Measurements from ENCODE around the gene NPLOC4. TPM values are rescaled to one million over a fixed set of nuclear protein-coding genes. Genes with fewer than 3 reads are reported as not detected.

Gene NPLOC4
- total and polyA plus RNA-seq, 2 of the 8 experiments (the other 6 are each of a cell fraction or from before 2014, with no cell fraction given), result 70.7 to 92.7 TPM

DNA sequence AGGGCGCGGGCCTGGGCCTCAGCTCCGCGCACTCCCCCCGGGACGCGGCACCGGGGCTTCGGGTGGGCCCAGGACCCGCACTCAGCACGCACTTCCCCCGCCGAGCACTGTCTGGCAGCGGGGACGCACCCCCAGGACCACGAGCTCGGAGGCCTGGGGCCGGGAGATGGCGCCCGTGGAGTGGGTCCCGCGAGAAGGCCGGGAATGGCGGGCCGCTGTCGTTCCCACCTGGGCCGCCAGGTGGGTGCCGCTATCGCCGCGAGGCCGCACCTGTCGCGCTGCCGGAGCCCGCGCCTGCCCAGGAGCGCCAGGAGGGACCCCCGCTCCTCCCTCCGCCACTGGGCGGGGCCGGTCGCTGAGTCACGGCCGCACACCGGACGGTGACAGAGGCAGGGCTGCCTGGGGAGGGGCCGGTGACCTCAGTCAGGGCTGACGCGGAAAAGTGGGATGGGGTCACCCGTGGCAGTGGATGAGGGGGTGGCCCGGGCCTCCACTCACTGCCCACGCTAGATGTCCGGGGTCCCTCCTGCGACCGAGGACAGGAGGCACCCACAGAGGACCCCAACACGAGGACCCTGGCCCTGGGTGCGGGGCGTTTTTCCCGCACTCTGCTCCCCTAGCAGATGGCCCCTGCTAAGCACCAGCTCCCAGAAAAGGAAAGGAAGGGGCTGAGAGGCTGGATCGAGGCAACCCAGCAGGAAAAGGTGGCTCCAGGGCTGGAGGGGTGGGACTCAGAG, 117.5 kb downstream of the NPLOC4 start:
- DNase-seq (ENCODE audit: low read depth in 1 of 2, low spot score in 2 of 2) (peak in 1 of 2 experiments; percentile 69), FAIRE-seq (no peak)
- Histone ChIP-seq H3K9me3 (ENCODE audit: insufficient read depth in 2 of 2, low read depth in 1 of 2, low read length in 1 of 2) (no peaks in the 10 kb centered on the region), H2AK5ac (ENCODE audit: low read depth, low read length) (no peak overlapping the region), H3K14ac (ENCODE audit: insufficient read length) (no peak overlapping the region), H4K8ac (ENCODE audit: extremely low read depth, insufficient read depth, low read length) (peak overlapping the region; percentile 76), H3K4me1 (replicated peaks in 1 of 4; ENCODE audit: control insufficient read depth in 3 of 4, insufficient read depth in 4 of 4, low read length in 3 of 4) (peaks cover 0 to 54% (median 30%) of the 10 kb centered on the region in 4 experiments; a peak in 6 of 7 replicates), H4K91ac (replicated peaks; ENCODE audit: insufficient read length, low read length) (peak overlapping the region; percentile 65), H2AFZ (ENCODE audit: low read length) (peak overlapping the region; percentile 17; the same call in 1 of the 2 replicates), H2BK20ac (ENCODE audit: low read length) (no peak overlapping the region), H4K5ac (ENCODE audit: insufficient read length, low read depth, low read length) (no peak overlapping the region), H3K56ac (replicated peaks; ENCODE audit: insufficient read length, low read depth, low read length) (no peak overlapping the region), H2BK15ac (ENCODE audit: low read length) (peak overlapping the region; percentile 72; the same call in 1 of the 2 replicates), H3K9ac (replicated peaks in 1 of 4; ENCODE audit: extremely low read depth in 1 of 4, low read depth in 3 of 4, low read length in 3 of 4) (peak overlapping the region in 2 of 4 experiments; percentile 13 to 32; a peak in 1 of 7 replicates), H3K27ac (ENCODE audit: low read depth, low read length) (no peak overlapping the region), H2BK5ac (ENCODE audit: low read depth, low read length) (peak overlapping the region; percentile 16; the same call in 1 of the 2 replicates), H3K79me2 (ENCODE audit: control insufficient read depth in 1 of 2, insufficient read depth in 2 of 2, low read length in 2 of 2) (peaks cover 0 to 13% of the 10 kb centered on the region in 2 experiments; a peak in 2 of 4 replicates), H3K79me1 (ENCODE audit: low read depth, low read length) (0 out of 2 replicates have a peak, but pooled peaks cover 5% of the 10 kb centered on the region), H3K23me2 (ENCODE audit: low read depth, low read length) (peaks cover 17% of the 10 kb centered on the region; the same call in 1 of the 2 replicates), H3K4ac (replicated peaks; ENCODE audit: insufficient read length, low read depth, low read length) (no peak overlapping the region), H3K4me3 (ENCODE audit: extremely low read depth in 1 of 4, insufficient read depth in 2 of 4, low read depth in 3 of 4, low read length in 4 of 4) (peak overlapping the region; percentile 43 to 73 (median 46)), H3K23ac (ENCODE audit: insufficient read length) (no peak overlapping the region), H3K4me2 (ENCODE audit: insufficient read depth in 1 of 2, low read depth in 2 of 2, low read length in 2 of 2) (peak overlapping the region; percentile 74 to 95), H3K18ac (ENCODE audit: extremely low read depth, low read length) (peak overlapping the region; percentile 78), H3K36me3 (ENCODE audit: control insufficient read depth in 2 of 4, insufficient read depth in 4 of 4, low read length in 3 of 4) (no peaks in the 10 kb centered on the region), H2BK12ac (ENCODE audit: low read depth, low read length) (0 out of 2 replicates have a peak overlapping the region, but pooled peaks have one; percentile 39), H3K27me3 (replicated peaks in 1 of 4; ENCODE audit: control insufficient read depth in 3 of 4, extremely low read depth in 1 of 4, insufficient read depth in 3 of 4, low read length in 3 of 4) (peaks cover 0 to 43% (median 27%) of the 10 kb centered on the region in 4 experiments; a peak in 5 of 7 replicates), H2BK120ac (replicated peaks; ENCODE audit: low read depth, low read length) (no peak overlapping the region), H4K20me1 (replicated peaks in 1 of 2; ENCODE audit: control insufficient read depth in 1 of 2, insufficient read depth in 2 of 2, low read length in 2 of 2) (peaks cover 2 to 11% of the 10 kb centered on the region in 2 experiments)
- ChIA-PET CTCF (ENCODE audit: partially characterized antibody) (interaction anchor here (0.7 to 5.2 kb wide), 13 partner anchors 11 to 228 kb away, joined by 3 to 33 read pairs (median 4); no protein-coding TSS in a partner anchor), POLR2A (ENCODE audit: partially characterized antibody) (interaction anchor here (1.0 to 30.5 kb wide), 10 partner anchors 10 to 277 kb away, joined by 3 to 1004 read pairs (median 8); partner anchors contain the start of genes ACTG1, FAAP100 and FSCN2)
- 8% methylated on average over 42 of the region's 61 CpGs; no CpG with 5 or more reads in 1 of the 2 experiments for WGBS, 2 experiments (ENCODE audit: extremely low coverage in 1 of 2, insufficient coverage in 1 of 2, insufficient read length in 1 of 2, insufficient replicate concordance in 2 of 2, low coverage in 1 of 2, low lambda C conversion rate in 2 of 2, missing lambda C conversion rate in 1 of 2)
- TF ChIP-seq HDAC2 (IDR thresholded peaks at IDR 0.05; ENCODE audit: borderline replicate concordance in 1 of 2, low read depth in 2 of 2, low read length in 2 of 2) (no peak; a peak in 1 of 4 replicates), EGR1 (IDR thresholded peaks at IDR 0.05; ENCODE audit: borderline replicate concordance, low read depth, low read length) (no peak), TAF7 (optimal IDR thresholded peaks at IDR 0.05; ENCODE audit: borderline replicate concordance, low read depth, low read length) (no peak), POLR2AphosphoS5 (IDR thresholded peaks at IDR 0.05; ENCODE audit: low read depth, low read length) (no peak), BACH1 (IDR thresholded peaks at IDR 0.05; ENCODE audit: low read length) (peak; percentile 69), JUN (IDR thresholded peaks at IDR 0.05; ENCODE audit: low read depth, low read length) (no peak), SIX5 (IDR thresholded peaks at IDR 0.05; ENCODE audit: low read depth, low read length) (no peak), KDM4A (IDR thresholded peaks at IDR 0.05; ENCODE audit: low read depth, low read length, severe bottlenecking) (peak; percentile 86)
- TF ChIP-seq, protein P1, sequence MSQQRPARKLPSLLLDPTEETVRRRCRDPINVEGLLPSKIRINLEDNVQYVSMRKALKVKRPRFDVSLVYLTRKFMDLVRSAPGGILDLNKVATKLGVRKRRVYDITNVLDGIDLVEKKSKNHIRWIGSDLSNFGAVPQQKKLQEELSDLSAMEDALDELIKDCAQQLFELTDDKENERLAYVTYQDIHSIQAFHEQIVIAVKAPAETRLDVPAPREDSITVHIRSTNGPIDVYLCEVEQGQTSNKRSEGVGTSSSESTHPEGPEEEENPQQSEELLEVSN (IDR thresholded peaks at IDR 0.05), result peak; percentile 51; the same call in 1 of the 2 replicates
- TF ChIP-seq, protein P2, sequence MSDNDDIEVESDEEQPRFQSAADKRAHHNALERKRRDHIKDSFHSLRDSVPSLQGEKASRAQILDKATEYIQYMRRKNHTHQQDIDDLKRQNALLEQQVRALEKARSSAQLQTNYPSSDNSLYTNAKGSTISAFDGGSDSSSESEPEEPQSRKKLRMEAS (IDR thresholded peaks at IDR 0.05), result peak; percentile 13; the same call in 1 of the 2 replicates

Data from H1 (cell line).